Progenitor cell of endocrine pancreas (in vitro differentiated cells): ENCODE data around the gene USH1G. TPM values are rescaled to one million over a fixed set of nuclear protein-coding genes. Genes with fewer than 3 reads are reported as not detected.

Experiments used
- DNase-seq: peaks from one replicate; pipeline ENCODE4 v3.0.0; 2021; ENCODE audit warnings: low spot score; ENCODE audit not compliant: unreplicated experiment
- H3K27ac Mint-ChIP-seq: 2 replicates; pipeline ENCODE4 v1.8.0; 2021; ENCODE audit warnings: mild to moderate bottlenecking, moderate library complexity, mixed read lengths
- H3K27me3 Mint-ChIP-seq: 2 replicates; pipeline ENCODE4 v1.8.0; 2021; ENCODE audit warnings: mixed read lengths
- H3K36me3 Mint-ChIP-seq: 2 replicates; pipeline ENCODE4 v1.8.0; 2022; ENCODE audit warnings: mixed read lengths; ENCODE audit not compliant: insufficient read depth
- H3K4me1 Mint-ChIP-seq: 2 replicates; pipeline ENCODE4 v1.8.0; 2021; ENCODE audit warnings: low read depth, mixed read lengths
- H3K4me3 Mint-ChIP-seq: 2 replicates; pipeline ENCODE4 v1.8.0; 2021; ENCODE audit warnings: low read depth, mild to moderate bottlenecking, moderate library complexity, mixed read lengths
- H3K9me3 Mint-ChIP-seq: 2 replicates; pipeline ENCODE4 v1.8.0; 2021; ENCODE audit warnings: low read depth, mixed read lengths
- CTCF ChIP-seq: fragments of 200-600 bp; sonication (generic); IDR thresholded peaks from one replicate; pipeline ENCODE4 v1.5.0; 2021; ENCODE audit warnings: antibody characterized with exemption, mild to moderate bottlenecking; ENCODE audit not compliant: unreplicated experiment
- total RNA-seq: library from RNA; stranded (reverse); gene quantifications from 2 replicates; pipeline ENCODE4 v1.2.1, GENCODE V29; 2021

USH1G gene
- total RNA-seq, 1 donor from 2014 or later = 0.19 TPM

GRCh38 chr17:74947041-74947754, 24.1 kb upstream of the USH1G start:
- no peak for DNase-seq
- Mint-ChIP-seq H3K9me3 (no peaks in the 10 kb centered on the region), H3K27me3 (peaks cover 33% of the 10 kb centered on the region), H3K27ac (no peak overlapping the region), H3K36me3 (peaks cover under 1% of the 10 kb centered on the region), H3K4me3 (no peak overlapping the region), H3K4me1 (peaks cover 8% of the 10 kb centered on the region)
- TF ChIP-seq CTCF = no peak

- Mint-ChIP-seq H3K27ac (no peak overlapping the region), H3K9me3 (no peaks in the 10 kb centered on the region), H3K27me3 (peaks cover 38% of the 10 kb centered on the region)
Measured at GRCh38 chr17:74946641-74947040, 23.6 kb upstream of the USH1G start.

GRCh38 chr17:74945543-74945942, 22.5 kb upstream of the USH1G start:
- TF ChIP-seq CTCF = no peak
- no peak for DNase-seq
- H3K4me1 Mint-ChIP-seq = peaks cover 8% of the 10 kb centered on the region
- peaks cover 43% of the 10 kb centered on the region for H3K27me3 Mint-ChIP-seq
- H3K4me3 Mint-ChIP-seq = no peak overlapping the region
- no peak overlapping the region for H3K27ac Mint-ChIP-seq
- no peaks in the 10 kb centered on the region for H3K9me3 Mint-ChIP-seq
- H3K36me3 Mint-ChIP-seq = no peaks in the 10 kb centered on the region

More at GRCh38 chr17:74946641-74947040, 23.6 kb upstream of the USH1G start:
- H3K4me1 Mint-ChIP-seq = peaks cover 8% of the 10 kb centered on the region
- no peak overlapping the region for H3K4me3 Mint-ChIP-seq
- H3K36me3 Mint-ChIP-seq = no peaks in the 10 kb centered on the region
- no peak for TF ChIP-seq CTCF
- no peak for DNase-seq

- Mint-ChIP-seq H3K27me3 (peaks cover 55% of the 10 kb centered on the region), H3K4me3 (no peak overlapping the region), H3K27ac (no peak overlapping the region), H3K36me3 (no peaks in the 10 kb centered on the region), H3K9me3 (no peaks in the 10 kb centered on the region), H3K4me1 (no peaks in the 10 kb centered on the region)
- DNase-seq = no peak
- no peak for TF ChIP-seq CTCF
Measured at GRCh38 chr17:74943808-74944522, 20.9 kb upstream of the USH1G start.

- DNase-seq = no peak
- no peaks in the 10 kb centered on the region for H3K4me1 Mint-ChIP-seq
- no peak overlapping the region for H3K4me3 Mint-ChIP-seq
- no peaks in the 10 kb centered on the region for H3K9me3 Mint-ChIP-seq
- peaks cover 74% of the 10 kb centered on the region for H3K27me3 Mint-ChIP-seq
- H3K36me3 Mint-ChIP-seq = no peaks in the 10 kb centered on the region
- no peak overlapping the region for H3K27ac Mint-ChIP-seq
- TF ChIP-seq CTCF = no peak
Measured at GRCh38 chr17:74941128-74941725, 18.2 kb upstream of the USH1G start.
